SK-N-SH treated with all-trans-retinoic acid at 6 μM for 48 hours (cell line): Measurements from ENCODE around the gene PLA2G1B.

Experiments
- ARNTL ChIP-seq: fragments of 450-650 bp; formaldehyde crosslinking; IDR thresholded peaks from 2 replicates; pipeline ENCODE4 v1.5.0; 2020; ENCODE audit warnings: low read depth, mild to moderate bottlenecking, moderate library complexity, borderline replicate concordance
- ISL1 ChIP-seq: fragments of 250-450 bp; sonication (Bioruptor Pico); IDR thresholded peaks from 2 replicates; pipeline ENCODE4 v2.1.2; 2022; ENCODE audit warnings: mild to moderate bottlenecking, moderate library complexity
- RARB ChIP-seq: fragments of 250-450 bp; sonication (Bioruptor Pico); IDR thresholded peaks from 2 replicates; pipeline ENCODE4 v1.8.0; 2021; ENCODE audit warnings: mild to moderate bottlenecking, moderate library complexity
- ZNF565 ChIP-seq: fragments of 450-650 bp; formaldehyde crosslinking; conservative IDR thresholded peaks from 2 replicates; pipeline ENCODE4 v1.5.0; 2020; ENCODE audit warnings: low read depth, mild to moderate bottlenecking, moderate library complexity

DNA sequence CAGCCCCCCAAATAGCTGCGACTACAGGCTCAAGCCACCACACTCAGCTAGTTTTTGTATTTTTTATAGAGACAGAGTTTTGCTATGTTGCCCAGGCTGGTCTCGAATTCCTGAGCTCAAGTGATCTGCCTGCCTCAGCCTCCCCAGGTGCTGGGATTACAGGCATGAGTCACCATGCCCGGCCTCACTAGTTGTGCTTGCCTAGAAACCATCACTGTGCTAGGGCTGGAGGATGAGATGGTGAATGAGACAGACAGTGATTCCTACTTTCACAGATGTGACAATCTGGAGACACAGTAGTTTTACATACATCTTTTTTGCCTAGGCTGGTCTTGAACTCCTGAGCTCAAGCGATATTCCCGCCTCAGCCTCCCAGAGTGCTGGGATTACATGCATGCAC, 48.8 kb upstream of the PLA2G1B start:
- TF ChIP-seq ISL1 (CRISPR knock-in tag), result no peak
- no peak for TF ChIP-seq RARB (CRISPR knock-in tag)
- TF ChIP-seq ARNTL, result no peak
- no peak for TF ChIP-seq ZNF565 (CRISPR knock-in tag)
